ENCODE results near the gene POLR3E.

Gene POLR3E

DNA sequence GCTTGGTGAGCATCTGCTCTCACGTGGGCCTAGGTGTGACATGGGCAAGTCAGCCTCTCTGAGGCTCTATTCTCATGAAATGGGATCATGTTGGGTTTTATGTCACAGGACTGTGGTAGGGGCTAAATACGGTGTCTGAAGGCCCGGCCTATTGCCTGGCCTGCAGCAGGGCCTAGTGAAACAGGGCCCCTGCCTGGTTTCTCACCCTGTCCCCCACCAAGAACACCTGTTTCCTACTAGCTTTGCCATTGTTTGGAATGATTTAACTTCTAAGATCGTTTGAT is 29.1 kb downstream of the POLR3E start:
- Histone ChIP-seq H3K4me1 (ENCODE audit: insufficient read depth, poor library complexity, severe bottlenecking) (no peaks in the 10 kb centered on the region), H3K9me3 (ENCODE audit: severe bottlenecking) (no peaks in the 10 kb centered on the region), H3K27me3 (ENCODE audit: insufficient read depth, poor library complexity, severe bottlenecking) (no peaks in the 10 kb centered on the region), H3K27ac (ENCODE audit: poor library complexity, severe bottlenecking) (no peak overlapping the region), H3K36me3 (ENCODE audit: low read depth) (peaks cover 57% of the 10 kb centered on the region), H3K4me3 (ENCODE audit: severe bottlenecking) (no peak overlapping the region)
- DNase-seq (ENCODE audit: low spot score) = no peak
- no peak for TF ChIP-seq CTCF (IDR thresholded peaks at IDR 0.05; ENCODE audit: poor library complexity, severe bottlenecking)
- ATAC-seq (ENCODE audit: low read depth) = no peak

- TF ChIP-seq CTCF (IDR thresholded peaks at IDR 0.05; ENCODE audit: poor library complexity, severe bottlenecking) = no peak
- Histone ChIP-seq H3K27me3 (ENCODE audit: insufficient read depth, poor library complexity, severe bottlenecking) (no peaks in the 10 kb centered on the region), H3K4me1 (ENCODE audit: insufficient read depth, poor library complexity, severe bottlenecking) (no peaks in the 10 kb centered on the region), H3K27ac (ENCODE audit: poor library complexity, severe bottlenecking) (no peak overlapping the region), H3K4me3 (ENCODE audit: severe bottlenecking) (no peak overlapping the region), H3K36me3 (ENCODE audit: low read depth) (peaks cover 57% of the 10 kb centered on the region), H3K9me3 (ENCODE audit: severe bottlenecking) (no peaks in the 10 kb centered on the region)
- DNase-seq (ENCODE audit: low spot score) (no peak), ATAC-seq (ENCODE audit: low read depth) (no peak)
Measured at GRCh38 chr16:22326771-22327445, 29.7 kb downstream of the POLR3E start.

DNA sequence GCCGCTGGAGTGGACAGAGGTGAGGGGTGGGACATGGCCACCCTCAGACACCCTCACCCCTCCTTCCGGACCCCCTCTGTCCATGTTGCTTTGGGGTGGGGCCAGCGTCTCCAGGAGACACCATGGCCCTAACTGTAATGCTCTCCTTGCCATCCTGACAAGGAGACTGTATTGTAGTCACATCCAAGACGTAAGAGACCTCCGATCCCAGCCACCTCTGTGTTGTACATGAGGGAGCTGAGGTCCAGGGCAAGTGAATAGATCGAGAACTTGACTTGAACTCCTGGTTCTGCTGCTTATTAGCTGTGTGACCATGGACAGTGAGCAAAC is 30.2 kb downstream of the POLR3E start:
- Histone ChIP-seq H3K4me3 (ENCODE audit: severe bottlenecking) (no peak overlapping the region), H3K4me1 (ENCODE audit: insufficient read depth, poor library complexity, severe bottlenecking) (no peaks in the 10 kb centered on the region), H3K36me3 (ENCODE audit: low read depth) (peaks cover 58% of the 10 kb centered on the region), H3K27ac (ENCODE audit: poor library complexity, severe bottlenecking) (no peak overlapping the region), H3K9me3 (ENCODE audit: severe bottlenecking) (no peaks in the 10 kb centered on the region), H3K27me3 (ENCODE audit: insufficient read depth, poor library complexity, severe bottlenecking) (no peaks in the 10 kb centered on the region)
- DNase-seq (ENCODE audit: low spot score) = no peak
- ATAC-seq (ENCODE audit: low read depth) = no peak
- no peak for TF ChIP-seq CTCF (IDR thresholded peaks at IDR 0.05; ENCODE audit: poor library complexity, severe bottlenecking)

GRCh38 chr16:22328081-22328725 is 31.0 kb downstream of the POLR3E start:
- Histone ChIP-seq H3K4me1 (ENCODE audit: insufficient read depth, poor library complexity, severe bottlenecking) (no peaks in the 10 kb centered on the region), H3K27ac (ENCODE audit: poor library complexity, severe bottlenecking) (no peak overlapping the region), H3K4me3 (ENCODE audit: severe bottlenecking) (no peak overlapping the region), H3K9me3 (ENCODE audit: severe bottlenecking) (no peaks in the 10 kb centered on the region), H3K27me3 (ENCODE audit: insufficient read depth, poor library complexity, severe bottlenecking) (no peaks in the 10 kb centered on the region), H3K36me3 (ENCODE audit: low read depth) (peaks cover 60% of the 10 kb centered on the region)
- TF ChIP-seq CTCF (IDR thresholded peaks at IDR 0.05; ENCODE audit: poor library complexity, severe bottlenecking) = no peak
- DNase-seq (ENCODE audit: low spot score) (no peak), ATAC-seq (ENCODE audit: low read depth) (no peak)

DNA sequence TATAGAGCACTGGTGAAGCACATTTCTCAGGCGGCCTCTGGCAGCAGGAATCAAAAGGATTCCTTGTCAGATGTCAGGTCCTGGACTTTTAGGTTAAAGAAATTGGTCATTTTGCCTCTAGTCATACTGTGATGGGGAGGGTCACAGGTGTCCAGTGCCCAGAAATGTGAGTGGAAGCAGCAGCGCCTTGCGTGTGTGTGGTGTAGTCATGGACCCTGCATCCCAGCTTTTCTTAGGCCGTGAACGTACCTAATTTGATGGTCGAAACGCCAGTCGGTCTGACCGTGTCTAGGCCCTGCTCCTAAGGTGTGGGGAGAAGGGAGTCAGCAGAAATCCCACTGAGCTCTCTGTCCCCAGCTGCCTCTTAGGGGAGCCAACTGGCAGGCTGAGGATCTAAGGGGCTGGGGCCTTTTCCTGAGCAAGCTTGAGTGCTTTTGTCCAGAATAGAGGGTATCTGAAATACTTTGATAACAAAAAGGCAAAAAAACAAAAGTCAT is 32.0 kb downstream of the POLR3E start:
- Histone ChIP-seq H3K27me3 (ENCODE audit: insufficient read depth, poor library complexity, severe bottlenecking) (no peaks in the 10 kb centered on the region), H3K9me3 (ENCODE audit: severe bottlenecking) (no peaks in the 10 kb centered on the region), H3K36me3 (ENCODE audit: low read depth) (peaks cover 65% of the 10 kb centered on the region), H3K4me1 (ENCODE audit: insufficient read depth, poor library complexity, severe bottlenecking) (no peaks in the 10 kb centered on the region), H3K4me3 (ENCODE audit: severe bottlenecking) (no peak overlapping the region), H3K27ac (ENCODE audit: poor library complexity, severe bottlenecking) (no peak overlapping the region)
- no peak for ATAC-seq (ENCODE audit: low read depth)
- DNase-seq (ENCODE audit: low spot score) = no peak
- no peak for TF ChIP-seq CTCF (IDR thresholded peaks at IDR 0.05; ENCODE audit: poor library complexity, severe bottlenecking)

Data from RWPE2 (cell line).